PFSK-1 (cell line): ENCODE measurements around the gene COL11A2.

Experiments used
- FOXP2 ChIP-seq: optimal IDR thresholded peaks from 2 replicates; pipeline ENCODE3; 2011; ENCODE audit warnings: borderline replicate concordance, control low read depth, inconsistent platforms; ENCODE audit not compliant: insufficient read depth; ENCODE audit errors: extremely low read length, extremely low read depth
- POLR2AphosphoS5 ChIP-seq: IDR thresholded peaks from 2 replicates; pipeline ENCODE4 v1.6.1; 2012; ENCODE audit warnings: low read depth, mild to moderate bottlenecking, control low read depth, low read length, moderate library complexity
- SIN3A ChIP-seq: IDR thresholded peaks from 2 replicates; pipeline ENCODE4 v1.6.1; 2012; ENCODE audit warnings: mild to moderate bottlenecking, low read length, moderate library complexity, borderline replicate concordance; ENCODE audit not compliant: insufficient read depth
- TAF1 ChIP-seq: IDR thresholded peaks from 2 replicates; pipeline ENCODE4 v1.6.1; 2012; ENCODE audit warnings: low read length, control low read depth, borderline replicate concordance; ENCODE audit not compliant: insufficient read depth
- TF ChIP-seq, protein P1 (sequence below), 2 experiments: IDR thresholded peaks; 2 replicates each; pipeline versions ENCODE4 v1.6.1 to v1.8.0; 2011 to 2012; ENCODE audit warnings: low read depth in 2 of 2, low read length in 2 of 2, control low read depth in 1 of 2, inconsistent platforms in 1 of 2, mild to moderate bottlenecking in 1 of 2, moderate library complexity in 1 of 2; ENCODE audit not compliant: insufficient read depth in 1 of 2

The COL11A2 gene

GRCh38 chr6:33165581-33166258 lies 26.5 kb downstream of the COL11A2 start:
- TF ChIP-seq, protein P1, sequence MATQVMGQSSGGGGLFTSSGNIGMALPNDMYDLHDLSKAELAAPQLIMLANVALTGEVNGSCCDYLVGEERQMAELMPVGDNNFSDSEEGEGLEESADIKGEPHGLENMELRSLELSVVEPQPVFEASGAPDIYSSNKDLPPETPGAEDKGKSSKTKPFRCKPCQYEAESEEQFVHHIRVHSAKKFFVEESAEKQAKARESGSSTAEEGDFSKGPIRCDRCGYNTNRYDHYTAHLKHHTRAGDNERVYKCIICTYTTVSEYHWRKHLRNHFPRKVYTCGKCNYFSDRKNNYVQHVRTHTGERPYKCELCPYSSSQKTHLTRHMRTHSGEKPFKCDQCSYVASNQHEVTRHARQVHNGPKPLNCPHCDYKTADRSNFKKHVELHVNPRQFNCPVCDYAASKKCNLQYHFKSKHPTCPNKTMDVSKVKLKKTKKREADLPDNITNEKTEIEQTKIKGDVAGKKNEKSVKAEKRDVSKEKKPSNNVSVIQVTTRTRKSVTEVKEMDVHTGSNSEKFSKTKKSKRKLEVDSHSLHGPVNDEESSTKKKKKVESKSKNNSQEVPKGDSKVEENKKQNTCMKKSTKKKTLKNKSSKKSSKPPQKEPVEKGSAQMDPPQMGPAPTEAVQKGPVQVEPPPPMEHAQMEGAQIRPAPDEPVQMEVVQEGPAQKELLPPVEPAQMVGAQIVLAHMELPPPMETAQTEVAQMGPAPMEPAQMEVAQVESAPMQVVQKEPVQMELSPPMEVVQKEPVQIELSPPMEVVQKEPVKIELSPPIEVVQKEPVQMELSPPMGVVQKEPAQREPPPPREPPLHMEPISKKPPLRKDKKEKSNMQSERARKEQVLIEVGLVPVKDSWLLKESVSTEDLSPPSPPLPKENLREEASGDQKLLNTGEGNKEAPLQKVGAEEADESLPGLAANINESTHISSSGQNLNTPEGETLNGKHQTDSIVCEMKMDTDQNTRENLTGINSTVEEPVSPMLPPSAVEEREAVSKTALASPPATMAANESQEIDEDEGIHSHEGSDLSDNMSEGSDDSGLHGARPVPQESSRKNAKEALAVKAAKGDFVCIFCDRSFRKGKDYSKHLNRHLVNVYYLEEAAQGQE (IDR thresholded peaks at IDR 0.05; ENCODE audit: insufficient read depth in 1 of 2, low read depth in 2 of 2, low read length in 2 of 2), result no peak
- TF ChIP-seq SIN3A (no peak), POLR2AphosphoS5 (no peak), FOXP2 (no peak), TAF1 (no peak)

DNA sequence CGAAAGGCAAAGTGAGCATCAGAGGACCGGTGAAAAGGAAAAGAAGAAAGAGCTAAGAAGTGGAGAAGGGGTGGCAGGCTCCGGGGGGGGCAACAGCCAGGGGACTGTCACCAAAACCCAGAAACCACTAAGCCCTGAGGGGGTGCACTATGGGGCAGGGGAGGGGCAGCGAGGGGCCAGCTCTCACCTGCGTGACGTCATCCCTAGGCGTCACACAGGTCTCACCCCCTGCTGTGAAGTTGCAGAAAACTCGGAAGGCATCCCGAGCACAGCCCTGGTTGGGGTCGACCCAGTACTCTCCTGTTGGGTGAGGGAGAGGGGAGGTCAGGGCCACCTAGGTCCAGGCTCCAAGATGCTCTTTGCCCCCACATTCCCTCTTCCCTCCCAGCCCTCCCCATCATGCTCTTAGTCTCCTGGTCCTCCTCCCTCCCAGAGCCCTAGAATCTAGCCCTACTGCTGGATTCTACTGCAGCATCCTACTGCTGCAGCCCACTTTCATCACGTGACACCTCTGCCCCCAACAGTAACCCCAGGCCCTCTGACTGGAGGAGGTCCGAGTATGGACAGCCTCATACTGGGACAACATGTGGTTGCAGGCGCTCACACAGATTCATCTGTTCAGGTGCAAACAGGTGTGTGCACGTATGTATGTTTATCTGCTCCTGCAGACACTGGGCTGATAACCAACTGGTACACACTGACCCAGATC lies 27.4 kb downstream of the COL11A2 start:
- no peak for TF ChIP-seq TAF1
- TF ChIP-seq FOXP2, result no peak
- no peak for TF ChIP-seq SIN3A
- no peak for TF ChIP-seq POLR2AphosphoS5
- TF ChIP-seq, protein P1 (IDR thresholded peaks at IDR 0.05; ENCODE audit: insufficient read depth in 1 of 2, low read depth in 2 of 2, low read length in 2 of 2), result no peak

- TF ChIP-seq POLR2AphosphoS5 (no peak), TAF1 (no peak), FOXP2 (no peak), SIN3A (no peak)
- TF ChIP-seq, protein P1 (IDR thresholded peaks at IDR 0.05; ENCODE audit: insufficient read depth in 1 of 2, low read depth in 2 of 2, low read length in 2 of 2), result no peak
These were observed 28.1 kb downstream of the COL11A2 start for GRCh38 chr6:33164176-33164575.

DNA sequence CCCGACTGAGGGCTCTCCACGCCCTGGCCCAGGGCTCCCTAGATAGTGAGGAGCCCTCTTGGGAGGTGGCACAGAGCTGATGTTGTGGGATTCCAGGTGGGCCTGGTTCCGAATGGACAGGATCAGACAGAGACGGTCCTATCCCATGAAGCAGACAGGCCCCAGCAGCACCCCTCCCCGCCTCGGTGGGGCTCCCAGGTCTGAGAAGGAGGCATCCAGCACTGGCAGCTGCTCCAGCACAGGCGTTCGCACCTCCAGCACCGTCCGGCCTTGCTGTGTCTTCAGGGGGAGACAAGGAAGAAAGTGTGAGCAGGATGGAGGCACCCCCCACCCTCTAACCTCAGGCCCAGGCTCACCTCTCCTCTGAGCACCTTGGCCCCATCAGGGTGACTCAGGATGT lies 28.7 kb downstream of the COL11A2 start:
- TF ChIP-seq FOXP2 (no peak), TAF1 (no peak)

GRCh38 chr6:33161354-33162331 lies 30.6 kb downstream of the COL11A2 start:
- TF ChIP-seq SIN3A, result no peak
- TF ChIP-seq, protein P1 (IDR thresholded peaks at IDR 0.05; ENCODE audit: insufficient read depth in 1 of 2, low read depth in 2 of 2, low read length in 2 of 2), result no peak
- TF ChIP-seq FOXP2, result peak; percentile 32
- TF ChIP-seq POLR2AphosphoS5, result no peak
- no peak for TF ChIP-seq TAF1
